ENCODE results near the gene SH2D3C.

DNA sequence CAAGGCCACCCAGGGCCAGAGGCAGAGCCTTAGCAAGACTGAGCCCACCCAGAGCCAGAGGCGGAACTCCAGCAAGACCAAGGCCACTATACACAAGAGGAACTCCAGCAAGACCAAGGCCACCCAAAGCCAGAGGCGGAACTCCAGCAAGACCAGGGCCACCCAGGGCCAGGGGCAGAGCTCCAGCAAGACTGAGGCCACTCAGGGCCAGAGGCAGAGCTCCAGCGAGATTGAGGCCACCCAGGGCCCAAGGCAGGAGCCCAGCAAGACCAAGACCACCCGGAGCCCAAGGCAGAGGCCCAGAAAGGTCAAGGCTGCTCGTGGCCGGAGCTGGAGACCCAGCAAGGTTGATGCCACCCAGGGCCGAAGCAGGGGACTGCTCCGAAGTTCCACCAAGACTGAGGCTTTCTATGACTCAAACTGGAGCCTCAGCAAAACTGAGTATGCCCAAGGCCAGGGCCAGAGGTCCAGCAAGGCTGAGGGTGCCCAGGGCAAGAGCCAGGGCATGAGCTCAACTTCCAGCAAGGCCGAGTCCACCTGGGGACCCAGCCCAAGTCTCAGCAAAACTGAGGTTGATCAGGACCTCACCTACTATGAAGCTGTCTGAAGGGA lies 47.6 kb downstream of the SH2D3C start:
- TF ChIP-seq, protein P1, sequence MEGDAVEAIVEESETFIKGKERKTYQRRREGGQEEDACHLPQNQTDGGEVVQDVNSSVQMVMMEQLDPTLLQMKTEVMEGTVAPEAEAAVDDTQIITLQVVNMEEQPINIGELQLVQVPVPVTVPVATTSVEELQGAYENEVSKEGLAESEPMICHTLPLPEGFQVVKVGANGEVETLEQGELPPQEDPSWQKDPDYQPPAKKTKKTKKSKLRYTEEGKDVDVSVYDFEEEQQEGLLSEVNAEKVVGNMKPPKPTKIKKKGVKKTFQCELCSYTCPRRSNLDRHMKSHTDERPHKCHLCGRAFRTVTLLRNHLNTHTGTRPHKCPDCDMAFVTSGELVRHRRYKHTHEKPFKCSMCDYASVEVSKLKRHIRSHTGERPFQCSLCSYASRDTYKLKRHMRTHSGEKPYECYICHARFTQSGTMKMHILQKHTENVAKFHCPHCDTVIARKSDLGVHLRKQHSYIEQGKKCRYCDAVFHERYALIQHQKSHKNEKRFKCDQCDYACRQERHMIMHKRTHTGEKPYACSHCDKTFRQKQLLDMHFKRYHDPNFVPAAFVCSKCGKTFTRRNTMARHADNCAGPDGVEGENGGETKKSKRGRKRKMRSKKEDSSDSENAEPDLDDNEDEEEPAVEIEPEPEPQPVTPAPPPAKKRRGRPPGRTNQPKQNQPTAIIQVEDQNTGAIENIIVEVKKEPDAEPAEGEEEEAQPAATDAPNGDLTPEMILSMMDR (IDR thresholded peaks at IDR 0.05) = no peak
- no peak for TF ChIP-seq POLR2A (IDR thresholded peaks at IDR 0.05)
- TF ChIP-seq EP300 (IDR thresholded peaks at IDR 0.05) = no peak
